ENCODE measurements around the gene ABCA4. TPM values are rescaled to one million over a fixed set of nuclear protein-coding genes. Genes with fewer than 3 reads are reported as not detected.
A peak's percentile ranks its signal among the peaks of the same experiment; 100 is the strongest.

ABCA4 gene
- total RNA-seq, 1 experiment from 2014 or later: not detected

DNA sequence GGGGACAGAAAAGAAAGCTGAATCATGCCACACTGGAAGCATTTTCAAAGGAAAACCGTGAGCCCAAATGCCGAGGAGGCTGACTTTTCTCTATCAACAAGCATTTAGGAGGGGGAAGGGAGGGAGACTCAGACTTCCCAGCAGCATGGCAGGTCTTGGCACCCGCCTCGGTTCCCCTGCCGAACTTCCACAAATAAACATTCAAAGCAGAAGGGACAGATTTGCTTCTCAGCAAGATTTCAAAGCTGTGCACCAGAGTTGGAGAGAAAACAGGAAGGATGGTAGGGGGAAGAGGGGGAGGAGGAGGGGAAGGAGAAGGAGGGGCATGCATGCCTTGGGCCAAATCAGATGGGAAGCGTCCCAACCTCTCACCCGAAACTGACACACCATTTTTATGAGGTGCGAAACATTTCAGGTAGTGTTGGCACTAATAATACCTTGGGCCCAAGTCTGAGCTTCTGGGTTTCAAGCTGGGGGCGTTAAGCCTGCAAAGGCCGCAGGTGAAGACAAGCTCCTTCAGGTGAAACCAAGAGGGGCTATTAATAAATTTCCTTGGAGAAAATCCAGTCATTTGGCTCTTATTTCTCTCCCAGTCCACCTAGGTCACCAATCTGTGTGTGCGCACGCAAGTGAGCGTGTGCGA is 26.4 kb downstream of the ABCA4 start:
- DNase-seq (ENCODE audit: low read depth): no peak
- in situ Hi-C loops (cut with HindIII; ENCODE audit: low pct_unique_long_range_greater_than_20kb, low sequenced_read_pairs): no loop called here

DNA sequence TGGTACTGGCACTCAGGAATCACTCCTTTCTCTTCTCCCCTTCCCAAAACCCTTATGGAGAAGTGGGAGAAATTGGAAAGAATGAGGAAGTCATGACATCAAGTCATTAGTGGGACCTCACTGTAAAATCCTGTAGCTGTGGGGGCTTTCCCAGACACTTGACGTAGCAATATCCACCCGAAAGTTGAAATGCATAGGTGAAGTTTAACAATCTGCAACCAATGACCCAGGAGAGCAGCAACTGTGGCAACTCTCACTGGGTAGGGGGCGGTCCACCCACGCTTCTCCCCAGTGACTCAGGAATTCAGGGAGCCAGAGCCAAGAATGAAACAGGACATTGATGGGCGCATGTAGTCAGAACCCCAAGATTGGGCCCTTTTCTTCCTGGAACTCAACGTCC is 27.0 kb downstream of the ABCA4 start:
- in situ Hi-C loops (cut with HindIII; ENCODE audit: low pct_unique_long_range_greater_than_20kb, low sequenced_read_pairs): no loop called here

DNA sequence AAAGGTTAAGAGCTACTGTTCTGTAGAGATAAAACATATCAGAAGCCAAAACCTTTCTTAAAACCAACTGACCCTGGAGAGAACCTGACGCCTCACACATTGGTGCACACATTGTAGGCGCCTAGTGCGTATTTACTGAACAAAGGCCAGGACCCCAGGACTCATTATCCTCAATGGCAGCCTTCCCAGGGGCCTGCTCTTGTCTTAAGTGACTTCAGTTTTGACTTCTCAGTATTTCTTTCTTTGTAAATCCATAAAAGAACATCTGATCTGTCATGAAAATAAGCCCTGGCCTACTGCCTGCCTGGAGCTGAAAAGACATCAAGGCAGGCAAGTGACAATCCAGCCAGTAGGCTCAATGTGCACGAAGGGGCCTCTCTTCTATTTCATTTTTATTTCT is 27.6 kb downstream of the ABCA4 start:
- in situ Hi-C loops (cut with HindIII; ENCODE audit: low pct_unique_long_range_greater_than_20kb, low sequenced_read_pairs): no loop called here
- DNase-seq (ENCODE audit: low read depth): no peak

More for the DNA sequence above, 27.0 kb downstream of the ABCA4 start:
- no peak for DNase-seq (ENCODE audit: low read depth)

DNA sequence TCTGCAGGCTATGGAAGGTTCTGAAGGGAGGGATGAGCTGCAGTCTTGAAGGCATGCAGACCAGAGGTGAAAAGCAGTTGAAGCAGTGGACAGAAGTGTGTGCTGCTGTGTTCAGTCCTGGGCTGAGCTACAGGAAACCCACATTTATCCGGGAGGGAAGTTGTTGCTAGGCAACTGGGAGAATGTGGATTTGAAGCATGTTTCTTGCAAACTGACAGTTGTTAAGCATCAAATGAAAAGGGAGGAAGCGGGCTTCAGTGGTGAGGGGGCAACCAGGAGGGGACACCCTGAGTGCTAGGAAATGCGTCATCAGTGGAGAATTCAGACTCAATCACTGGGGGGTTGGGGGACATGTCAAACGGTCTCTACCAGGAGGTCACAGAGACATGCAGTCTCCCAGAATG is 28.7 kb downstream of the ABCA4 start:
- no peak for DNase-seq (ENCODE audit: low read depth)
- in situ Hi-C loops (cut with HindIII; ENCODE audit: low pct_unique_long_range_greater_than_20kb, low sequenced_read_pairs): no loop called here

DNA sequence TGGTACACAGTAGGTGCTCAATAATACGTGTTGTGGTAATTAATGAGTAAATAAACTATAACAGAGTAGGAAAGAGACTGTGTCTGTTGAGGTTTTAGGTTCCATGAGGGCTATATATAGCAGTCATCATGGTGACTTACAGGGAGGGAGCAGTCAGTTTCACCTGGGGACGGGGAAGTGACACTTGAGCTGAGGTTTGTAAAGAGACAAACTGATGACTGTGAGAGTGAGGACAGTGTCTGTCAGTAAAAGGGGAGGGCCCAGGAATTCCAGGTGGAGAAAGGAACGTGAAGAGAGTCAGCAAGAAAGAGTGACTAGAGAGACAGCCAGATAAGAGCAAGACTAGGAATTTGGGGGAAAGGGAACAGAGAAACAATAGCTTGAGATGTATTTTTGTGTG is 30.2 kb downstream of the ABCA4 start:
- no peak for DNase-seq (ENCODE audit: low read depth)
- in situ Hi-C loops (cut with HindIII; ENCODE audit: low pct_unique_long_range_greater_than_20kb, low sequenced_read_pairs): no loop called here

DNA sequence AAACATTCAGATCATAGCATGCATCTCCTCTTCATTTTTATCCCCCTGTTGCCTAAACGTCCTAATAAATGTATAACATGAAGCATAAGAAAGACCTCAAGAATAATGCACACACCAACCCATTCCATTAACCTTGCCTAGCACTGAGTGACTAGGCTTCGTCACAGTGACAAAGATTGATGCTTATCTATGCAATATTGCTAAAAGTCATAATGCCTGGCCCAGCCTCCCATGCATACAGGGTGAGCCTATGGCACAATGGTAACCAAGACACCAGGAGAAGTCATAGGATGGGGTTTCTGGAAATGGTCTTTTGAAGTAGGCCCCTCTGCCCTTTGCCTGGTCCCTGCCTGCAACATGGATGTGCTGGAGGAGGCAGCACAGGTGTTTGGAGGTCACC is 33.8 kb downstream of the ABCA4 start:
- no peak for DNase-seq (ENCODE audit: low read depth)
- in situ Hi-C loops (cut with HindIII; ENCODE audit: low pct_unique_long_range_greater_than_20kb, low sequenced_read_pairs): no loop called here

DNA sequence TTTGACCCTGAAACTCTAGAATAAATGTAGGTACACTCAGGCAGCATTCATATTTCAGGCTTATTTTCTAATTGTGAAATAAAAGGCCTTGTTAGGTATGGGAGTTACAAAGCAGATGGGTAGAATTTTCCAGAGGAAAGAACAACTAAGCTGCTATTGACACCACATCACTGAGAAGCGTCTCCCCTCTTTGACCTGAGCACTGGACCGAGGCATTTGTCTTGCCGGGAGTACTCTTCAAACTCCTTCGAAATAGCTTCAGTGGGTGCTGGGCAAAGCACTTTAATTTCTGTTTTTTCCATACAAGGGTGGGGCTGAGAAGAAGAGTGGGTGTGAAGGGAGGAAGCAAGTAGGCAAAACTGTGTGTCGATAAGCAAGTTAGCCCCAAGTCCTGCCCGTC is 36.4 kb downstream of the ABCA4 start:
- no peak for DNase-seq (ENCODE audit: low read depth)
- in situ Hi-C loops (cut with HindIII; ENCODE audit: low pct_unique_long_range_greater_than_20kb, low sequenced_read_pairs): no loop called here

DNA sequence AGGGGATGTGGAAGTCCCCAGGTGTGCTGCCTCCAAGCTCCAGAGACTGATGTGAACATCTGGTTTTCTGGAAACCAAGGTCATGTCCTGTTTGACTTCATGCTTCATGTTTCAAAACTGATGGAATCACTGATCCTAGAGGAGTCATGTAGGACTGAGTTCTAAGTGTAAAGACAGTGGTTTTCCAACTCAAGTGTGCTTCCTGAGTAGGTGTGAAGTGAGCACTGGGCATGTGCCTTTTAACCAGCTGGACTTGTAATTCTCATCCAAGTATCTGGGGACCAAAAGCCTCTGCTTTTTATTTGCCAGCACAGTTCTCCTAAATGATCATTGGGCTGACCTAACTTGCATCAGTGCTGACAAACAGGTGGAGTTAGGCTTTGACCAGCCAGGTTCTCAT is 36.9 kb downstream of the ABCA4 start:
- in situ Hi-C loops (cut with HindIII; ENCODE audit: low pct_unique_long_range_greater_than_20kb, low sequenced_read_pairs): no loop called here
- no peak for DNase-seq (ENCODE audit: low read depth)

DNA sequence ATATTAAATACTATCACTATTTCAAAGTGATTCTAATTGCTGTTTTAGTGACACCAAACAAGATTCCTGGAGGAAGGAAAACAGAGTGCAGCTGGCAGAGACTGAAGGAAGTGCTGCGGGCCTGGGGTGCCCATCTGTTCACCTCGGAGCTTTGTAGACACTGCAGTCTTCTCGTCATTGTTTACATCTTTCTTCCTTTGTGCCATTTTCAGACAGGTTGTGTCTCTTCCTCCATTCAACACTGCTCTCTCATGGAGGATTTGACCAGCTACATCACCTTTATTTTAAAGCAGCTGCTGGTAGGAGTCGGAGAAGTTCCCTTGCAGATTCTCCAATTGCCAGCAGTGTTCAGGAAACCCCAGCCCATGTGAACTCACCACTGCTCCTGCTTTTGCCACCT is 37.3 kb downstream of the ABCA4 start:
- in situ Hi-C loops (cut with HindIII; ENCODE audit: low pct_unique_long_range_greater_than_20kb, low sequenced_read_pairs): no loop called here
- DNase-seq (ENCODE audit: low read depth): no peak

DNA sequence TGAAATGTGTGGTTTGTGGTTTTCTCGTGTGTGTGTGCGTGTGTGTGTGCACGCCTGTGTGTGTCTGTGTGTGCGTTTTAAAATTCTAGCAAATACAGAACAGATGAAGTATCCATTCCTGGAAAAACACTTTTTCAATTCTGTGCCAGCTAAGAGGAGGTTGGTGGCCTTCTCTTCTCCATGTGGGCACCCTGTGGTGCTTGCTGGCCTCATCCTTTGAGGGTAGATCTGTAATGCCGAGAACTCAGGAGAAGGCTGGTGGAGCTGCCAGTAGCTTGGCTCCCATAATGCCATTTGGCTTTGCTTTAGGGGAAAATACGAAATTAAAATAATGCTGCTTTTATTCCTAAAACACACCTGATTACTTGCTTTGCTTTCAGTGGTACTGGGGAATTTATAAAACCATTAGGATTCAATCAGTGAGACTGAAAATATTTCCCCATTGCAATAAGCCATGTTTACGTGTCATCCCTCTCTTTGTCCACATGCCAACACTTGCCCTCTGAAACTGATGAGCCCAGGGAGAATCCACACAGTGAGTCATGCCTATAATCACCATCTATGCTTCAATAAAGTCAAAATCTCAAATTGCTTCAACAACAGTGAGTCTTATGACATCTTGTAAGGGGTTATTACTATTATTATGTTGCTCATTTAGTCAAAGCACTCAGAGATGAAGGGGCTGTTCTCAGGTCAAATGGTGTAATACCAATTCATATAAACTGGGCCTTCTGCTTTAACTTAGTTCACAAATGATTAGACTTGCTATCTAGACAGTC is 39.2 kb downstream of the ABCA4 start:
- in situ Hi-C loops (cut with HindIII; ENCODE audit: low pct_unique_long_range_greater_than_20kb, low sequenced_read_pairs): no loop called here
- DNase-seq (ENCODE audit: low read depth): peak; percentile 39

DNA sequence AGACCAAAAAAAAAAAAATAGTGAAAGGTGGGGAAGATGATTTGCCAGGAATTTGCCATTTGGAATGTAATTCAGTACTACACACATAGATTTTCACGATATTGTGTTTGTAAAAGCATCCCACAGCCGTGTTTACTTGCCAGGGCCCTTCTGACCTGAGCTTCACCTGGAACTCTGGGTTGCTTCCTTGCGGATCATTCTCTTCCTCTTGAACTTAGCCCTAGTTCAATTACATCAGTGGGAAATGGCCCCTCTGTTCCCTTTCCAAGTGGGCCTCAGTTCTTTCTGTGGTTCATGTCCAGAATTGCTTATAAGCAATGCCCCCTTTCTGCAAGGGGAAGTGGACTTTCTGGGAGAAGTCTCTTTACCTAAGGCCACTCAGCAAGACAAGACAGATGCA is 41.0 kb downstream of the ABCA4 start:
- no peak for DNase-seq (ENCODE audit: low read depth)
- in situ Hi-C loops (cut with HindIII; ENCODE audit: low pct_unique_long_range_greater_than_20kb, low sequenced_read_pairs): no loop called here

DNA sequence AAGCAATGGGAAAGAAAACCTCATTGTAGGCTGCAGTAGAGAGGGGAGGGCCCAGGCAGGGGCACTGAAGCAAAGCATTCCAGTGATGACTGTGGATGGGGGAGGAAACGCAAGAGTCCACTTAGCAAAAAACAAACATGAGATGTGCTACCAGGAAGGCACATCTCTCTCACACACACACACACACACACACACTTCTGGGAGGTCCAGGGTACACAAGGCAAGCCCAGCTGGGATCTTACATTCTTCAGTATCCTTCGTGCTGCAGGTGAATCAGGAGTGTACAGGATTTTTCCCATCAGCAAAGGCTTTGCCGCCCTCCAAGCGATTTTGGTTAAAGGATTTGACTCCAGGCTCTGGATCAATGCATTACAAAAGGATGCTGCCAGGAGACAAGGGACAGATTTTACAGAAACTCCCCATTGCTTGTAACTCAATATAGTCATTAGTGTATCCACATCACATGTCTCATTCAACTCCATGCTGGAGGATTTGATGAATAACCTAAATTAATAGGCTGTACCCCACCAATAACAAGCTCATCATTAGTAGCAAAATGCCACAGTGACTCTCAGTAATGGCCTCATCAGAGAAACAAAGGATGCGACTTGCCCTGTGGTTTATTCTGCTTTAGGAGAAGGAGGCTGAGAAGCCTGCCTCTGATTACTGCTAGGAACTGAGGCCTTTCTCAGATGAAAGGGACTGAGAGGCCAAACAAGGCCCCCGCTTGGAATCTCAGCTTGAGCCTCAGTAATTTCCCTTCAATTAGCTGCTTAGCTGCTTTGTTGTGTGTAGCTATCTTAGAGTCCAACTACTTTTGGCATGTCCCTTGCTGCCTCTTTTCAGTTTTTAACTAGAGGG is 41.6 kb downstream of the ABCA4 start:
- in situ Hi-C loops (cut with HindIII; ENCODE audit: low pct_unique_long_range_greater_than_20kb, low sequenced_read_pairs): no loop called here
- DNase-seq (ENCODE audit: low read depth): peak; percentile 78

DNA sequence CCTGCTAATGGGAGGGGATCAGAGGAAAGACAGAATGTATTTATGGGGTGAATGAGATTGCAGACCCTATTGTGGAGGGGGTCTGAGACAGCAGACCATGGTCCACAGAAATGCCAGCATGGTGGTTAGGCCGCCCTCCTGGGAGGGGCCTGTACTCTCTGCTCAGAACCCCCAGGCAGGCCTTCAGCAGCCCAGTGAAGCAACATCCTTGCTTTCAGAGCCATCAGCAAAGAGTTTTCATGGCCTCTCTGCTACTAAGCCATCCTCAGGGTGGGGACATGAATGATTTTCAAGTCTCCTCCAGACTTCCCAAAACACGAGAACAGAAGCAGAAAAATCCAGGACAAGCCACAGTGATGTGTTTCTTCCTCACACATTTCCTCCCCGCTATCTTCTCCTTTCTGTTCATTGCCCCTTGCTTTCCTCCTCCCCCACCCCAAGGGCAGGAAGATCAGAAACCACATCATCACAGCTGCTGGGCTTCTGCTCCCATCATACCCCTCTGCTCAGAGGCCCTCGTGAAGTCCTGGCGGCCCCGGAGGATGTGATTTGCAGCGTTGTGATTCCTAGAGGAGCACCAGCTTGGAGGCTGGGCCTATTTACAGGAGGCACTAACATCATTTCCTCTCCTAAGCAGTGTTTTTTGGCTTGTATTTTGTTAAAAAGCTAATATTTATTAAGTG is 48.0 kb downstream of the ABCA4 start:
- in situ Hi-C loops (cut with HindIII; ENCODE audit: low pct_unique_long_range_greater_than_20kb, low sequenced_read_pairs): no loop called here
- no peak for DNase-seq (ENCODE audit: low read depth)

DNA sequence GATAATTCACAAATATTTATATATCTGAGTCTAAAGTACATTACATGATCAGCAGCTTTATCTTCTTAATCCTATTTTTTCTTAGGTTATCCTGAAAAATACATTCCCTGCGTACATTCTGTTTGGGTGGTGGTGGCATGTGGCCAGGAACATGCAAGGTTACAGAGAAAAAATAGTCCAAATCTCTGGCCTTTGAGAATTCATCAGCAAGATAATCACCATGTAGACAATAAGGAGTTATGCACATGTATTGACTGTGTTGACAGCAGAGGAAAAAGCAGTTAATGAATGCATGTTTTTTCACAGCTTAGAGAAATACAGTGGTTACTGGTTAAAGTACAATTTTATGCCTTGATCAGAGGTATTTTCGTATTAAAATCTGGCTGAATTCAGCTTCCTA is 49.0 kb downstream of the ABCA4 start:
- in situ Hi-C loops (cut with HindIII; ENCODE audit: low pct_unique_long_range_greater_than_20kb, low sequenced_read_pairs): no loop called here
- no peak for DNase-seq (ENCODE audit: low read depth)

DNA sequence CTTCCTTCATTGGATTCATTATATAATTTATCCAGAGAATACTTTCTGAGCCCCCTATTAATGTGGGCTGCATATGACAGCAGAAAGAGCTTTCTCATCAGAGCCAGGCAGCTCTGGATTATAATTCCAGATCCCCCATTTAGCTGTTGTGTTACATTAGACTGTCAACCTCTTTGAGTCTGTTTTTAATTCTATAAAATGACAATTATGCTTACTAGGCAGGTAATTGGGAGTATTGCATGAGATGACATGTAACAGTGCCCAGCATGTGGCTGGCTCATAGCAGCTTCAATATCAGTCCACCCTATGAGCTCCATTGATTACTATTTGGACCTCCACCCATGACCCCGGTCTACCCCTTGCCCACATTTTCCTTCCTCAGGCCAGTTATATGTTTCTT is 49.6 kb downstream of the ABCA4 start:
- in situ Hi-C loops (cut with HindIII; ENCODE audit: low pct_unique_long_range_greater_than_20kb, low sequenced_read_pairs): no loop called here
- DNase-seq (ENCODE audit: low read depth): no peak

DNA sequence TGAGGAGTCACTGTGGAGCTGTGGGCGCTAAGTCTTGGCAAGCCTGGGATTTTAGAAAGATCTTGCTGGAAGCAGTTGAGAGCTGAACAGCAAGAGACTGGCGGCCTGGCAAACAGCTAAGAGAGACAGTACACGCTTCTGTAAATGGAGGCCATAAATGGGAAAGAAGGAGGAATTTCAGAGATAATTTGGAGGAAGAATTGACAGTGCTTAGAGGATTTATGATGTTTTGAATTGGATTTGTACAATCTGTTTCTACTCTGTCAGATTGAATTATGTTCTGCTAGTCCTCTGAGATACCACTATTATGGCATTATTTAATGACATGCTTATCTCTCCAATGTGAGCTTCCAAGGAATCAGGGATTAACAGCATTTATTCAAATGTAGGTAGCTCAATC is 50.1 kb downstream of the ABCA4 start:
- in situ Hi-C loops (cut with HindIII; ENCODE audit: low pct_unique_long_range_greater_than_20kb, low sequenced_read_pairs): no loop called here
- no peak for DNase-seq (ENCODE audit: low read depth)

DNA sequence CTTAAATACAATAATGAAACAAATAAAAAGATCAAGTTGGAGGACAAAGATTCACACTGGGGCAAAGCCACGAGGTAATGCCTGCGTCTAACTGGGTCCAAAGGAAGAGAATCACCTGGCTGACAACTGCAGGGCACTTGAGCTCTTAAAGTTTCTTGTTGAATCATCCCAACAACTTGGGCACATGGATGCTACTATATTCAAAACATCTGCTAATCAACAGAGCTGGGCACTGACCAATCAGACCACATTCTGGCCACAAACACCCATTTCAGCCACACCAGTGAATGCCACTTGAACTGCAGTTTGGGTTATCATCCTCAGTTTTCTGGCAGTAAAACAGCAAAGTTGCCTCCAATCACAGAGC is 51.0 kb downstream of the ABCA4 start:
- in situ Hi-C loops (cut with HindIII; ENCODE audit: low pct_unique_long_range_greater_than_20kb, low sequenced_read_pairs): no loop called here
- DNase-seq (ENCODE audit: low read depth): no peak

DNA sequence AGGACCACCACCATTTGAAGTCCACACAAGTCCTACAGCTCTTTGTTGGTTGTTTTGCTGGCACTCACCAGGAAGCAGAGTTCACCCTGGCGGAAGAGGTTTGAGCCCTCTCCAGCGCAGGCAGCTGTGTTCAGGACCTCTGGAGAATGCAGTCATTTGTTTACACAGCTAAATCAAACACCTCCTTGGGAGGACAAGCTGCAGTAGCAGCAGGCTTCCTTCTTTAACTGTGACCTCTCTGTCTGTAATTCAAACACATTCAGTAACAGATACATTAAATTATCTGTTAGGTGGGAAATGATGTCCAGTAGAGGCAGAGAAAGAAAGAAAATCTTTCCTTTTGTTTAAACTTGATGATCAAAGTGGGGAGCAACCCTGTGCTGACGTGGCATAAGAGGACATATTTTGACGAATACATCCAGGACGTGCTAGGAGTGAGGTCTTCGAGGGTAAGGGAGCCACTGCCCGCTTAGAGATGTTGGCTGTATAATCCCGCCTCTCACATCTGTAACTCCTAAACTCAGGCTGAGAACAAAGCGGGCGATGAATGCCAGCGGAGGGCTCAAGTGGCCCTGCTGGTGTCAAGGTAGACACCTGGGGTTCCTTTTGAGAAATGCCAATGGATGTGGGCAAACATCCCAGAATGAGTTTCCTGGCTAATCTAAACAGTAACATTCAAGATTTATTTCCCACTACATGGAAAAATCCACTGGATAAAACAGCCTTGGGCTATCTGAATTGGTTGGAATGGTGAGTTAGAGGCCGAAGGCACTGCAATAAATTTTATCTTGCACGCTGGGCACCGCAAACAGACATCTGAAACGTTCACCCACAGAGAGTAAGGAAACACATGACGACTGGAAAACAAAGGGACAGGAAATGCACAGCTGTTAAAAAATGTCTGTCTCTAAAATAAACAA is 51.7 kb downstream of the ABCA4 start:
- DNase-seq (ENCODE audit: low read depth): peak; percentile 26
- in situ Hi-C loops (cut with HindIII; ENCODE audit: low pct_unique_long_range_greater_than_20kb, low sequenced_read_pairs): no loop called here
